Measurements from ENCODE around the gene SEMA4A.
A peak's percentile ranks its signal among the peaks of the same experiment; 100 is the strongest.
"Not testable (repeated sequence)": the region's sequence is repeated elsewhere in the genome, so short reads cannot be mapped to it uniquely, and the experiment has no call there.

Gene SEMA4A

GRCh38 chr1:156186347-156187177 is 33.2 kb downstream of the SEMA4A start:
- H3K4me3 ChIP-seq (ENCODE audit: low read depth, low read length); POLR2A ChIA-PET; H3K36me3 ChIP-seq (ENCODE audit: control insufficient read depth in 2 of 2, insufficient read depth in 1 of 2, low read length in 2 of 2); H3K27ac ChIP-seq (ENCODE audit: extremely low read depth, low read depth, low read length); H3K9me3 ChIP-seq (ENCODE audit: control insufficient read depth, insufficient read depth, low read depth, low read length); H3K4me1 ChIP-seq (ENCODE audit: control insufficient read depth, insufficient read depth, low read length): not testable (repeated sequence)
- CTCF ChIA-PET = interaction anchor here (0.8 kb wide), 1 partner anchor 57 kb away, joined by 3 read pairs; no protein-coding TSS in a partner anchor
- TF ChIP-seq TRIM28 (IDR thresholded peaks at IDR 0.05; ENCODE audit: borderline replicate concordance, low read length) (peak; percentile 91; the same call in 1 of the 2 replicates), SETDB1 (IDR thresholded peaks at IDR 0.05; ENCODE audit: insufficient read length, low read length) (peak; percentile 90), ATF2 (tag by site-specific recombination; IDR thresholded peaks at IDR 0.05; ENCODE audit: low read depth) (0 out of 2 replicates have a peak, but pooled peaks have one; percentile 9)

GRCh38 chr1:156190265-156190664 is 36.9 kb downstream of the SEMA4A start:
- H3K9me3 ChIP-seq (ENCODE audit: control insufficient read depth, insufficient read depth, low read depth, low read length); POLR2A ChIA-PET; H3K4me3 ChIP-seq (ENCODE audit: low read depth, low read length); H3K36me3 ChIP-seq (ENCODE audit: control insufficient read depth in 2 of 2, insufficient read depth in 1 of 2, low read length in 2 of 2); H3K27ac ChIP-seq (ENCODE audit: extremely low read depth, low read depth, low read length); H3K4me1 ChIP-seq (ENCODE audit: control insufficient read depth, insufficient read depth, low read length); CTCF ChIA-PET: not testable (repeated sequence)

GRCh38 chr1:156191292-156191964 is 38.0 kb downstream of the SEMA4A start:
- Histone ChIP-seq H3K36me3 (ENCODE audit: control insufficient read depth in 2 of 2, insufficient read depth in 1 of 2, low read length in 2 of 2) (peaks cover 0 to 12% of the 10 kb centered on the region in 2 experiments; a peak in 1 of 3 replicates), H3K4me3 (ENCODE audit: low read depth, low read length) (no peak overlapping the region), H3K9me3 (ENCODE audit: control insufficient read depth, insufficient read depth, low read depth, low read length) (no peaks in the 10 kb centered on the region), H3K27ac (ENCODE audit: extremely low read depth, low read depth, low read length) (no peak overlapping the region), H3K4me1 (ENCODE audit: control insufficient read depth, insufficient read depth, low read length) (peaks cover 3% of the 10 kb centered on the region; the same call in 1 of the 2 replicates)
- CTCF ChIA-PET = no interaction called here
- peak; percentile 88 for TF ChIP-seq ZNF146 (tag by site-specific recombination; IDR thresholded peaks at IDR 0.05)
- no peak for TF ChIP-seq AEBP2 (tag by site-specific recombination; IDR thresholded peaks at IDR 0.05; ENCODE audit: borderline replicate concordance)
- TF ChIP-seq ZNF449 (tag by site-specific recombination; IDR thresholded peaks at IDR 0.05) = no peak
- POLR2A ChIA-PET = no interaction called here

GRCh38 chr1:156193208-156193487 is 39.8 kb downstream of the SEMA4A start:
- H3K27ac ChIP-seq (ENCODE audit: extremely low read depth, low read depth, low read length) = peak overlapping the region; percentile 65; the same call in 1 of the 2 replicates
- H3K36me3 ChIP-seq (ENCODE audit: control insufficient read depth in 2 of 2, insufficient read depth in 1 of 2, low read length in 2 of 2) = peaks cover 0 to 23% of the 10 kb centered on the region in 2 experiments; a peak in 1 of 3 replicates
- no peaks in the 10 kb centered on the region for H3K9me3 ChIP-seq (ENCODE audit: control insufficient read depth, insufficient read depth, low read depth, low read length)
- H3K4me3 ChIP-seq (ENCODE audit: low read depth, low read length) = peak overlapping the region; percentile 50
- peaks cover 3% of the 10 kb centered on the region; the same call in 1 of the 2 replicates for H3K4me1 ChIP-seq (ENCODE audit: control insufficient read depth, insufficient read depth, low read length)
- ChIA-PET POLR2A (interaction anchor here (0.8 to 2.4 kb wide), 5 partner anchors 20 to 81 kb away, joined by 3 to 49 read pairs (median 4); partner anchors contain the start of genes LMNA and PMF1), CTCF (interaction anchor here (0.8 to 0.9 kb wide), 2 partner anchors 20 to 47 kb away, joined by 3 to 4 read pairs; no protein-coding TSS in a partner anchor)
- TF ChIP-seq ZNF776 (tag by site-specific recombination; IDR thresholded peaks at IDR 0.05; ENCODE audit: borderline replicate concordance) = no peak
- no peak for TF ChIP-seq ZNF146 (tag by site-specific recombination; IDR thresholded peaks at IDR 0.05)
- no peak for TF ChIP-seq KLF17 (tag by site-specific recombination; IDR thresholded peaks at IDR 0.05)
- TF ChIP-seq ZNF548 (tag by site-specific recombination; IDR thresholded peaks at IDR 0.05) = no peak
- TF ChIP-seq ZNF391 (tag by site-specific recombination; IDR thresholded peaks at IDR 0.05; ENCODE audit: borderline replicate concordance, low read depth) = no peak
- no peak for TF ChIP-seq ZNF239 (tag by site-specific recombination; IDR thresholded peaks at IDR 0.05)
- no peak for TF ChIP-seq ZFP41 (tag by site-specific recombination; IDR thresholded peaks at IDR 0.05; ENCODE audit: borderline replicate concordance)

All from HEK293 (cell line).